ENCODE results near the gene CCDC154.

CCDC154 gene

DNA sequence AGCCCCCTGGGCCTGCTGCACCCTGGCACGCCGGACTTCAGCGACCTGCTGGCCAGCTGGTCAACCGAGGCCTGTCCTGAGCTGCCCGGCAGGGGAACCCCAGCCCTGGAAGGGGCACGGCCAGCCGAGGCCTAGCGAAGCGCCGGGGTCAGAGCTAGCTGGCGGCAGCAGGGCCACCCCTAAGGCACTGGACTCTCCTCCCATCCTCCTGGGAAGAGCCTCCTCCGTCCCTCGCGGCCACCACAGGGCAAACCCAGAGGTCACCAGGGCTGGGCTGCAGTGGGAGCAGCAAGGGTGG, 11.1 kb downstream of the CCDC154 start:
- peaks cover 0 to 4% (median 0%) of the 10 kb centered on the region in 11 experiments; a peak in 1 of 22 replicates for H3K27me3 ChIP-seq
- peak overlapping the region; percentile 43 to 80 (median 77); a peak in 20 of 22 replicates for H3K9ac ChIP-seq
- H3K4me2 ChIP-seq, result peak overlapping the region; percentile 67 to 99 (median 94)
- peaks cover 48 to 94% (median 85%) of the 10 kb centered on the region in 10 experiments for H3K4me1 ChIP-seq
- TF ChIP-seq Cebpa-rat (IDR thresholded peaks at IDR 0.05), result no peak
- peak overlapping the region in 10 of 11 experiments; percentile 5 to 84 (median 78); a peak in 18 of 22 replicates for H3K27ac ChIP-seq
- peak overlapping the region in 8 of 10 experiments; percentile 43 to 66 (median 55); a peak in 16 of 20 replicates for H3K4me3 ChIP-seq
- H4K20me1 ChIP-seq, result no peaks in the 10 kb centered on the region
- H3K36me3 ChIP-seq, result no peaks in the 10 kb centered on the region; a peak in 1 of 22 replicates
- H3K9me3 ChIP-seq (replicated peaks in 1 of 11), result no peaks in the 10 kb centered on the region

DNA sequence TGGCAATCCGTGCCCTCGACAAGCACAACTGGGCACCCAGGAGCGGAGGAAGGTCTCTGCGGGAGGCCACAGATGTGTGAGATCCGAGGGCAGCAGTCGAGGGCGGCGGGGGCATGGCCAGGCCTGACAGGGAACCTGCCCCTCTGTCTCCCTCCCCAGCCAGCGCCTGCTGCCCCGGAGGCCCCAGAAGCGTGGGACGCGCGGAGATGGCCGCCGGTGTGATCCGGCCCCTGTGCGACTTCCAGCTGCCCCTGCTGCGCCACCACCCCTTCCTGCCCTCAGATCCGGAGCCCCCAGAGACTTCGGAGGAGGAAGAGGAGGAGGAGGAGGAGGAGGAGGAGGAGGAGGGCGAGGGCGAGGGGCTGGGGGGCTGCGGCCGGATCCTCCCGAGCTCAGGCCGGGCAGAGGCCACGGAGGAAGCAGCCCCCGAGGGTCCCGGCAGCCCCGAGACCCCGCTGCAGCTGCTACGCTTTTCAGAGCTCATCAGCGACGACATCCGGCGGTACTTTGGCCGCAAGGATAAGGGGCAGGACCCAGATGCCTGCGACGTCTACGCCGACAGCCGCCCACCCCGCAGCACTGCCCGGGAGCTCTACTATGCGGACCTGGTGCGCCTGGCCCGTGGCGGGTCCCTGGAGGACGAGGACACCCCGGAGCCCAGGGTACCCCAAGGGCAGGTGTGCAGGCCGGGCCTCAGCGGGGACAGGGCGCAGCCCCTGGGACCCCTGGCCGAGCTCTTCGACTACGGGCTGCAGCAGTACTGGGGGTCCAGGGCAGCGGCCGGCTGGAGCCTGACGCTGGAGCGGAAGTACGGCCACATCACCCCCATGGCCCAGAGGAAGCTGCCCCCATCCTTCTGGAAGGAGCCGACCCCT, 11.7 kb downstream of the CCDC154 start:
- peak overlapping the region in 8 of 10 experiments; percentile 43 to 66 (median 55); a peak in 17 of 20 replicates for H3K4me3 ChIP-seq
- peak overlapping the region; percentile 67 to 99 (median 94) for H3K4me2 ChIP-seq
- no peaks in the 10 kb centered on the region for H4K20me1 ChIP-seq
- peak overlapping the region; percentile 43 to 80 (median 77); a peak in 20 of 22 replicates for H3K9ac ChIP-seq
- peaks cover 48 to 94% (median 85%) of the 10 kb centered on the region in 10 experiments for H3K4me1 ChIP-seq
- no peak for TF ChIP-seq Cebpa-rat (IDR thresholded peaks at IDR 0.05)
- H3K36me3 ChIP-seq, result no peaks in the 10 kb centered on the region; a peak in 1 of 22 replicates
- H3K27ac ChIP-seq, result peak overlapping the region in 10 of 11 experiments; percentile 5 to 84 (median 78); a peak in 19 of 22 replicates
- no peaks in the 10 kb centered on the region for H3K9me3 ChIP-seq (replicated peaks in 1 of 11)
- H3K27me3 ChIP-seq, result peaks cover 0 to 4% (median 0%) of the 10 kb centered on the region in 11 experiments; a peak in 1 of 22 replicates

- H3K4me3 ChIP-seq, result peak overlapping the region in 8 of 10 experiments; percentile 43 to 66 (median 55); a peak in 16 of 20 replicates
Measured at GRCh38 chr16:1431497-1432270, 12.7 kb downstream of the CCDC154 start.

DNA sequence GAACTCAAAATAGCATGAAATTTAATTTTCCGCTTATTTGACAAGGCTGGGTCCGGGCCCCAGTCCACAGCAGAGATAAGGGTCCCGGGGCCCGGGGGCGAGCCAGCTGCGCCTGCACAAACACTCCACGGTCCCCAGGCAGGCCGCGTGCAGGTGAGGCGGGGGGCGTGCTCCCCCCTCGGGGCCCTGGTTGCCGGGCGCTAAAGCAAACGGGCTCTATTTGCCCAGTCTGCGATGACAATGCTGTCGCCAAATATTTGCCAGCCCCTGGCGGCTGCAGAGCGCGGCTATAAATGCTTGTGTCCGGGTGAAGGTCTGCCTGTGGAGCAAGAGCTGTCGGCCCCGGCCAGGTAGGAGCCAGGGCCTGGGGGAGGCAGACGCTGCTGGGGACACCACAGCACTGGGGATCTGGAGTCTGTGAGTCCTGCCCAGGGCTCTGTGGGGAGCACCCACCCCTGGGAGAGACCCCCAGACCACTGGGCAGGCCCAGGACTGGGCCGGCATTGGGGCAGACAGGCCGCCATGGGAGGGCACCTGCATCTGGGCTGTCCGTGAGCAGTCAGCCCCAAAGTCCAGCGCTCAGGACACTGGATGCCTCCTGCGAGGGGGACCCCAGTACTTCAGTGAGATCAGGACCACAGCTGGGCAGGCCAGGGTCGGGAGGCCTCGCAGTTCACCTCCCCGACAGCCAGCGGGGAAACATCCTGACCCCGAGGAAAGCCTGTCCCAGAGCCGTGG, 13.4 kb downstream of the CCDC154 start, which contains the start of gene PERCC1:
TSS of gene PERCC1 (plus strand) at position 320 of the 738 bp plus-strand sequence. CDS start 1,516 bp downstream, outside the sequence.
- Histone ChIP-seq H3K36me3 (no peaks in the 10 kb centered on the region; a peak in 1 of 22 replicates), H3K9me3 (replicated peaks in 1 of 11) (no peaks in the 10 kb centered on the region), H3K4me3 (peak within 1 kb of the TSS in 8 of 10 experiments; percentile 43 to 66 (median 55); a peak in 16 of 20 replicates), H4K20me1 (no peaks in the 10 kb centered on the region), H3K4me2 (peak within 1 kb of the TSS; percentile 67 to 99 (median 94)), H3K4me1 (peaks cover 48 to 88% (median 72%) of the 10 kb centered on the region in 10 experiments), H3K9ac (peak within 1 kb of the TSS; percentile 56 to 80 (median 77); a peak in 21 of 22 replicates), H3K27me3 (peaks cover 0 to 4% (median 0%) of the 10 kb centered on the region in 11 experiments; a peak in 1 of 22 replicates), H3K27ac (peak within 1 kb of the TSS in 10 of 11 experiments; percentile 5 to 84 (median 78); a peak in 20 of 22 replicates)
- TF ChIP-seq Cebpa-rat (IDR thresholded peaks at IDR 0.05), result no peak

More at GRCh38 chr16:1431497-1432270, 12.7 kb downstream of the CCDC154 start:
- TF ChIP-seq Cebpa-rat (IDR thresholded peaks at IDR 0.05), result no peak
- Histone ChIP-seq H3K9ac (peak overlapping the region; percentile 50 to 80 (median 77); a peak in 21 of 22 replicates), H3K36me3 (no peaks in the 10 kb centered on the region; a peak in 1 of 22 replicates), H3K9me3 (replicated peaks in 1 of 11) (no peaks in the 10 kb centered on the region), H3K4me1 (peaks cover 48 to 92% (median 79%) of the 10 kb centered on the region in 10 experiments), H3K27me3 (peaks cover 0 to 4% (median 0%) of the 10 kb centered on the region in 11 experiments; a peak in 1 of 22 replicates), H3K4me2 (peak overlapping the region; percentile 67 to 99 (median 94)), H4K20me1 (no peaks in the 10 kb centered on the region), H3K27ac (peak overlapping the region in 10 of 11 experiments; percentile 5 to 84 (median 78); a peak in 20 of 22 replicates)

DNA sequence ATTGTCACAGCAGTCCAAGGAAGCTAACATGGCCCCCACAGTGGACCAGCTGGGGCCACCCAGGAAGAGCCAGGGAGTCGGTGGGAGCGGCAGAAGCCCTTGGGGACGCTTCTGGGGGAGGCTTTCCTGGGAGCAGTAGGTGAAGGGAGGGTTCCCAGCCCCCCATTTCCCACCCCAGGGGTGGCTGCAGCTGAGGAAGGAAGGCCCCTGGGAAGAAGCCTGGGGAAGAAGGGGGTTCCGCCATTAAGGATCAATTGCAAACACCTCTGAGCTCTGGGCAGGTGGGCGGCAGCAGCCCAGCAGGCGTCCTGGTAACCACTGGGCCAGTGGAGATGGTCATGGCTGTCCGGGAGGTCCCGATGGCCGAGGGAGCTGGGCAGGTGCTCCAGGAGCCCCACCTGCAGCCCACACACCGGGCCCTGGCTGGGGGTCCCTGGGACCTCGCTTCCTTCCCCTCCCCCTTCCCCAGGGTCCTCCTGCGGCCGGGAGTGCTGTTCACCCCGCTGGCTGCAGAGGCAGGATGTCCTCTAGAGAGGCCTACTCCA, 14.1 kb downstream of the CCDC154 start:
- no peaks in the 10 kb centered on the region for H3K9me3 ChIP-seq (replicated peaks in 1 of 11)
- H3K27me3 ChIP-seq, result peaks cover 0 to 4% (median 0%) of the 10 kb centered on the region in 11 experiments; a peak in 1 of 22 replicates
- peak overlapping the region in 8 of 10 experiments; percentile 22 to 66 (median 46); a peak in 10 of 20 replicates for H3K4me3 ChIP-seq
- no peaks in the 10 kb centered on the region for H4K20me1 ChIP-seq
- H3K27ac ChIP-seq, result peak overlapping the region in 9 of 11 experiments; percentile 28 to 84 (median 78); a peak in 18 of 22 replicates
- H3K4me1 ChIP-seq, result peaks cover 48 to 83% (median 69%) of the 10 kb centered on the region in 10 experiments
- H3K36me3 ChIP-seq, result no peaks in the 10 kb centered on the region
- peak overlapping the region; percentile 47 to 80 (median 77); a peak in 21 of 22 replicates for H3K9ac ChIP-seq
- peak overlapping the region; percentile 66 to 99 (median 94) for H3K4me2 ChIP-seq
- TF ChIP-seq Cebpa-rat (IDR thresholded peaks at IDR 0.05), result no peak

GRCh38 chr16:1429631-1430030, 14.7 kb downstream of the CCDC154 start:
- peaks cover 48 to 76% (median 65%) of the 10 kb centered on the region in 10 experiments for H3K4me1 ChIP-seq
- H3K9ac ChIP-seq, result peak overlapping the region in 7 of 11 experiments; percentile 77 to 80 (median 79); a peak in 15 of 22 replicates
- H4K20me1 ChIP-seq, result no peaks in the 10 kb centered on the region
- H3K27me3 ChIP-seq, result peaks cover 0 to 4% (median 0%) of the 10 kb centered on the region in 11 experiments; a peak in 1 of 22 replicates
- no peaks in the 10 kb centered on the region for H3K9me3 ChIP-seq (replicated peaks in 1 of 11)
- H3K4me3 ChIP-seq, result no peak overlapping the region; a peak in 1 of 20 replicates
- peak overlapping the region; percentile 66 to 99 (median 94) for H3K4me2 ChIP-seq
- no peaks in the 10 kb centered on the region for H3K36me3 ChIP-seq
- peak overlapping the region in 8 of 11 experiments; percentile 69 to 84 (median 79); a peak in 13 of 22 replicates for H3K27ac ChIP-seq
- no peak for TF ChIP-seq Cebpa-rat (IDR thresholded peaks at IDR 0.05)

DNA sequence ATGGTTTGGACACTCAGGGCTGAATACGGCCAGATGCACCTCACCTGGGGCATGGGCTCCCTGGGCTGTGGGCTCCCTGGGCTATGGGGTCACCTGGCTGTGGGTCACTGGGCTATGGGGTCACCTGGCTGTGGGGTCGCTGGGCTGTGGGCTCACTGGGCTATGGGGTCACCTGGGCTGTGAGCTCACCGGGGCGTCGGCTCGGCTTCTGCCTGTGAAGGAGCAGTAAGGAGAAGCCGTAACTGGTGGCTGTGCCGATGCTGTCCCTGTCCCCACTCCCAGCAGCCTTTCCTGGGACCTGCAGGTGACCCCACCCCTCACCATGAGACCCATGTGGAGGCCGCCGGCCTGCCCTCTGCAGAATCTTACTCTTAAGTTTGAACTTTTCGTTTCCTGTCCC, 15.3 kb downstream of the CCDC154 start:
- H3K27ac ChIP-seq, result peak overlapping the region in 8 of 11 experiments; percentile 31 to 83 (median 48); a peak in 13 of 22 replicates
- no peaks in the 10 kb centered on the region for H4K20me1 ChIP-seq
- H3K36me3 ChIP-seq, result no peaks in the 10 kb centered on the region
- peak overlapping the region; percentile 61 to 99 (median 94) for H3K4me2 ChIP-seq
- H3K4me1 ChIP-seq, result peaks cover 48 to 72% (median 63%) of the 10 kb centered on the region in 10 experiments
- H3K9ac ChIP-seq, result peak overlapping the region in 7 of 11 experiments; percentile 38 to 80 (median 77); a peak in 11 of 22 replicates
- H3K27me3 ChIP-seq, result peaks cover 0 to 4% (median 0%) of the 10 kb centered on the region in 11 experiments; a peak in 1 of 22 replicates
- H3K9me3 ChIP-seq (replicated peaks in 1 of 11), result no peaks in the 10 kb centered on the region
- TF ChIP-seq Cebpa-rat (IDR thresholded peaks at IDR 0.05), result no peak
- no peak overlapping the region for H3K4me3 ChIP-seq
